Measurements from ENCODE around the gene PAN2. TPM values are rescaled to one million over a fixed set of nuclear protein-coding genes. Genes with fewer than 3 reads are reported as not detected.

PAN2 gene
- total RNA-seq, 1 experiment from 2014 or later: 35.4 TPM

DNA sequence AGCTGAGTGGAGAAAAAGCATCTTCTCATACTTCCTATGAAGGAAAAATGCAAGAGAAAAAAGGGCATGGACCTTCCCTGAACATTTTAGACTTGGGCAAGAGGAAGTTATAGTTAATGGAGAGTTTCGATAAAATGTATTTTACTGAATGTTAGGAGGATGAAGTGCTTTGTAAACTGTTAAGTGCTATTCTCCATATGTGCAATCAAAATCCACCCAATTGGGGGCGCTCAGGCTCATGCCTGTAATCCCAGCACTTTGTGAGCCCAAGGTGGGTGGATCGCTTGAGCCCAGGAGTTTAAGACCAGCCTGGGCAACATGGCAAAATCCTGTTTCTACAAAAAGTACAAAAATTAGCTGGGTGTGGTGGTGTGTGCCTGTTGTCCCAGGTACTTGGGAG is 16.1 kb downstream of the PAN2 start:
- no peaks in the 10 kb centered on the region for H3K9me3 ChIP-seq (ENCODE audit: control insufficient read depth, low read depth, low read length)
- H3K36me3 Mint-ChIP-seq (ENCODE audit: insufficient read depth in 1 of 3, low read depth in 3 of 3): peaks cover 6 to 28% (median 25%) of the 10 kb centered on the region in 3 experiments; a peak in 5 of 7 replicates
- H3K27me3 Mint-ChIP-seq (ENCODE audit: low read depth): no peaks in the 10 kb centered on the region
- no peaks in the 10 kb centered on the region for H3K4me1 ChIP-seq (ENCODE audit: insufficient read depth, low read length)
- no peak overlapping the region for H2AFZ ChIP-seq (ENCODE audit: low read length)
- no peak overlapping the region for H2BK120ac ChIP-seq (ENCODE audit: low read depth, low read length, poor library complexity, severe bottlenecking)
- H3K4me1 Mint-ChIP-seq: peaks cover 5 to 11% of the 10 kb centered on the region in 2 experiments; a peak in 2 of 4 replicates
- no peak overlapping the region for H2BK12ac ChIP-seq (ENCODE audit: insufficient read length, low read depth, low read length)
- H4K91ac ChIP-seq (ENCODE audit: insufficient read length, low read depth, low read length): no peak overlapping the region
- H3K4ac ChIP-seq (ENCODE audit: low read depth, low read length): no peak overlapping the region
- TF ChIP-seq, protein P1, sequence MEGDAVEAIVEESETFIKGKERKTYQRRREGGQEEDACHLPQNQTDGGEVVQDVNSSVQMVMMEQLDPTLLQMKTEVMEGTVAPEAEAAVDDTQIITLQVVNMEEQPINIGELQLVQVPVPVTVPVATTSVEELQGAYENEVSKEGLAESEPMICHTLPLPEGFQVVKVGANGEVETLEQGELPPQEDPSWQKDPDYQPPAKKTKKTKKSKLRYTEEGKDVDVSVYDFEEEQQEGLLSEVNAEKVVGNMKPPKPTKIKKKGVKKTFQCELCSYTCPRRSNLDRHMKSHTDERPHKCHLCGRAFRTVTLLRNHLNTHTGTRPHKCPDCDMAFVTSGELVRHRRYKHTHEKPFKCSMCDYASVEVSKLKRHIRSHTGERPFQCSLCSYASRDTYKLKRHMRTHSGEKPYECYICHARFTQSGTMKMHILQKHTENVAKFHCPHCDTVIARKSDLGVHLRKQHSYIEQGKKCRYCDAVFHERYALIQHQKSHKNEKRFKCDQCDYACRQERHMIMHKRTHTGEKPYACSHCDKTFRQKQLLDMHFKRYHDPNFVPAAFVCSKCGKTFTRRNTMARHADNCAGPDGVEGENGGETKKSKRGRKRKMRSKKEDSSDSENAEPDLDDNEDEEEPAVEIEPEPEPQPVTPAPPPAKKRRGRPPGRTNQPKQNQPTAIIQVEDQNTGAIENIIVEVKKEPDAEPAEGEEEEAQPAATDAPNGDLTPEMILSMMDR (conservative IDR thresholded peaks at IDR 0.05): peak; percentile 61
- no peak overlapping the region for H2BK15ac ChIP-seq (ENCODE audit: low read depth, low read length)
- peaks cover 7% of the 10 kb centered on the region; the same call in 1 of the 2 replicates for H3K79me2 ChIP-seq (ENCODE audit: insufficient read depth, low read length)
- no peaks in the 10 kb centered on the region for H3K27me3 ChIP-seq (ENCODE audit: insufficient read depth, low read length)
- H3K4me2 ChIP-seq (ENCODE audit: insufficient read depth, insufficient read length, low read length): no peak overlapping the region
- H2AK5ac ChIP-seq (ENCODE audit: insufficient read length, low read length): no peak overlapping the region
- H3K27ac ChIP-seq (ENCODE audit: insufficient read length, low read depth, low read length): no peak overlapping the region
- WGBS (ENCODE audit: extremely low coverage, insufficient read length, low lambda C conversion rate): 100% methylated on average over 1 of the region's 3 CpGs
- no peak overlapping the region for H2BK5ac ChIP-seq (ENCODE audit: insufficient read length, low read length)
- no peak overlapping the region for H2BK20ac ChIP-seq (ENCODE audit: low read depth, low read length, poor library complexity, severe bottlenecking)
- H3K14ac ChIP-seq (ENCODE audit: insufficient read depth, low read length): no peak overlapping the region
- peak overlapping the region in 1 of 2 experiments; percentile 33; a peak in 1 of 5 replicates for H3K4me3 Mint-ChIP-seq
- H4K20me1 ChIP-seq (ENCODE audit: control insufficient read depth, insufficient read depth, insufficient read length): no peaks in the 10 kb centered on the region
- no peak overlapping the region for H3K9ac ChIP-seq (ENCODE audit: extremely low read depth, insufficient read length, low read length)
- peaks cover 6% of the 10 kb centered on the region for H3K23me2 ChIP-seq (ENCODE audit: insufficient read length, low read depth, low read length, poor library complexity, severe bottlenecking)
- H3K27ac Mint-ChIP-seq: no peak overlapping the region
- no peak overlapping the region for H4K8ac ChIP-seq (replicated peaks; ENCODE audit: insufficient read length, low read depth, low read length)
- no peaks in the 10 kb centered on the region for H3K9me3 Mint-ChIP-seq
- peaks cover 7% of the 10 kb centered on the region for H3K79me1 ChIP-seq (ENCODE audit: insufficient read depth, low read depth, low read length, poor library complexity, severe bottlenecking)
- DNase-seq: no peak
- H4K5ac ChIP-seq (ENCODE audit: insufficient read length, low read depth, low read length): no peak overlapping the region
- H3K56ac ChIP-seq (ENCODE audit: insufficient read length, low read depth, low read length): no peak overlapping the region
- H3K23ac ChIP-seq (ENCODE audit: insufficient read length, low read depth, low read length): no peak overlapping the region
- no peak overlapping the region for H3K18ac ChIP-seq (ENCODE audit: insufficient read length, low read depth, low read length)
- no peak overlapping the region for H3T11ph ChIP-seq (ENCODE audit: low read length)

Data from H9 (cell line).